Measurements from ENCODE around the gene TRAPPC2.
"Not testable (repeated sequence)": the region's sequence is repeated elsewhere in the genome, so short reads cannot be mapped to it uniquely, and the experiment has no call there.

Gene TRAPPC2

GRCh38 chrX:13748486-13748885 is 14.1 kb upstream of the TRAPPC2 start:
- no peak for FAIRE-seq
- no peak for DNase-seq (ENCODE audit: low spot score)

GRCh38 chrX:13747836-13748235 is 13.4 kb upstream of the TRAPPC2 start:
- no peak for DNase-seq (ENCODE audit: low spot score)
- peak; percentile 31 for FAIRE-seq

GRCh38 chrX:13742397-13743176 is 8.2 kb upstream of the TRAPPC2 start:
- DNase-seq (ENCODE audit: low spot score) (no peak), FAIRE-seq (no peak)

GRCh38 chrX:13741695-13742094 is 7.3 kb upstream of the TRAPPC2 start:
- FAIRE-seq (no peak), DNase-seq (ENCODE audit: low spot score) (no peak)

GRCh38 chrX:13733506-13733905 is 914 bp downstream of the TRAPPC2 start:
- DNase-seq (ENCODE audit: low spot score) (no peak), FAIRE-seq (no peak)

GRCh38 chrX:13732246-13733067 is 2.0 kb downstream of the TRAPPC2 start:
- DNase-seq (ENCODE audit: low spot score) (no peak), FAIRE-seq (no peak)

- not testable (repeated sequence) for FAIRE-seq; DNase-seq (ENCODE audit: low spot score)
These were observed 3.9 kb downstream of the TRAPPC2 start for GRCh38 chrX:13730523-13730922.

- DNase-seq (ENCODE audit: low spot score); FAIRE-seq: not testable (repeated sequence)
These were observed 7.8 kb downstream of the TRAPPC2 start for GRCh38 chrX:13726583-13726982.

- DNase-seq (ENCODE audit: low spot score); FAIRE-seq: not testable (repeated sequence)
These were observed 9.5 kb downstream of the TRAPPC2 start for GRCh38 chrX:13724878-13725277.

- FAIRE-seq (no peak), DNase-seq (ENCODE audit: low spot score) (no peak)
These were observed 12.5 kb downstream of the TRAPPC2 start for GRCh38 chrX:13721819-13722519.

- DNase-seq (ENCODE audit: low spot score) (no peak), FAIRE-seq (no peak)
These were observed 13.0 kb downstream of the TRAPPC2 start for GRCh38 chrX:13721371-13721770.

GRCh38 chrX:13719192-13719856 is 15.1 kb downstream of the TRAPPC2 start:
- no peak for DNase-seq (ENCODE audit: low spot score)
- no peak for FAIRE-seq

GRCh38 chrX:13717700-13718472 is 16.5 kb downstream of the TRAPPC2 start:
- no peak for DNase-seq (ENCODE audit: low spot score)
- no peak for FAIRE-seq

GRCh38 chrX:13716905-13717304 is 17.5 kb downstream of the TRAPPC2 start:
- no peak for DNase-seq (ENCODE audit: low spot score)
- no peak for FAIRE-seq

- FAIRE-seq (peak; percentile 7), DNase-seq (ENCODE audit: low spot score) (no peak)
These were observed 18.0 kb downstream of the TRAPPC2 start for GRCh38 chrX:13716455-13716854.

GRCh38 chrX:13711141-13711540 is 23.3 kb downstream of the TRAPPC2 start:
- FAIRE-seq, result no peak

GRCh38 chrX:13703589-13703988 is 30.8 kb downstream of the TRAPPC2 start:
- FAIRE-seq (no peak), DNase-seq (ENCODE audit: low spot score) (no peak)

More at GRCh38 chrX:13711141-13711540, 23.3 kb downstream of the TRAPPC2 start:
- no peak for DNase-seq (ENCODE audit: low spot score)

GRCh38 chrX:13703135-13703534 is 31.3 kb downstream of the TRAPPC2 start:
- DNase-seq (ENCODE audit: low spot score), result no peak
- no peak for FAIRE-seq

- no peak for FAIRE-seq
- DNase-seq (ENCODE audit: low spot score), result no peak
These were observed 32.2 kb downstream of the TRAPPC2 start for GRCh38 chrX:13702111-13702789.

- DNase-seq (ENCODE audit: low spot score) (no peak), FAIRE-seq (no peak)
These were observed 34.0 kb downstream of the TRAPPC2 start for GRCh38 chrX:13700380-13700779.
